HG03039 (cell line): ENCODE results near the gene SEMA4D.
"Not testable (repeated sequence)": the region's sequence is repeated elsewhere in the genome, so short reads cannot be mapped to it uniquely, and the experiment has no call there.

Experiments used
- ATAC-seq: cut with Tn5 transposase; IDR thresholded peaks from one replicate; pipeline ENCODE4 v1.9.1; 2021; ENCODE audit warnings: mild to moderate bottlenecking, moderate library complexity; ENCODE audit not compliant: unreplicated experiment

The SEMA4D gene

DNA sequence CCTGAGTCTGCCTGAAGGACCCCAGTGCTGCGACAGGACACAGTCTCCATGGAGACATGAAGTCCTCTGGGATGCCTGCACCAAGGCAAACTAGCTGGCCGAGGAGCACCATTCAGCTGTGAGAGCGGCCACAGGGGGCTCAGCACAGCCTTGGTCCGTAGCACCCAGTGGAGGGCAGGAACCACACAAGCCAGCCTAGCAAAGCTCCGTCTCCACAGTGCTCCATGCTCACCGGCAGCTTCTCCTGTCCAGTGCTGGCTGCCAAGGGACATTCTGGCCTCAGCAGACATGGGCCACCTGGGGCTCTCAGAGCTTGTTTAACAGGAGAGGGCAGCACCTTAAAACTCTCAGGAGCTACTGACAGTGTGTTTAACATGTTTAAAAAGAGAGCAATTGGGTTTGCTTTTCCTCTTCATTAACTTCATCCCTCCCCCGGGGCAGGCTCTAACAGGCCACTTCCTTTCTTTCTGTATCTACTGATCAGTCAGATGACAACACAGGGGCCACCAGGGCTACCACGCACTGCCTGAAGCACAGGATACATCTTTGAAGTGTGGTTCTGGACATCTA is 122.6 kb downstream of the SEMA4D start:
- no peak for ATAC-seq

GRCh38 chr9:89374176-89374575 is 123.7 kb downstream of the SEMA4D start:
- no peak for ATAC-seq

GRCh38 chr9:89372979-89373378 is 124.9 kb downstream of the SEMA4D start:
- no peak for ATAC-seq

DNA sequence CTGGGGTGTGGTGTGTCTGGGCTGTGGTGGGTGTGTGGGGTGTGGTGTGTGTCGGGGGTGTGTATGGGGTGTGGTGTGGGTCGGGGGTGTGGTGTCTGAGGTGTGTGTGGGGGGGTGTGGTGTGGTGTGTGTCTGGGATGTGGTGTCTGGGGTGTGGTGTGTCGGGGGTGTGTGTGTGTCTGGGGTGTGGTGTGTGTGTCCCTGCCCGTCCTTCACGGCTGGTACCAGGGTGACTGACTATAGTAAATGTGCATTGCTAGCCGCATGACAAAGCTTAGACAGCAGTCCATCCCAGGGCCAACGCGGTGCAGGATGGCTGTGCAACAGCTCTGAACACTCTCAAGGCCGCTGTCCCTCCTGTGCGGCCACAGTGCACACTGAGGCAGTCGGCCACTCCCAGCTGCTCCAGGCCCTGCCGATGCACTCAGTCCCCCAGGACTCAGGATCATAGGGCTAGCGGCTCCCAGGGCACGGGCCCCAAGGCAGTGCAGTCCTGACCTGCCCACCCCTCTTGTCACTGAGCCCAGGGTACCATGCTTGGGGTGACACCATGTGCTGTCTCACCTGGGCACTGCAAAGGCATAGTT is 125.6 kb downstream of the SEMA4D start:
- no peak for ATAC-seq

- ATAC-seq = not testable (repeated sequence)
Measured at GRCh38 chr9:89371791-89372190, 126.1 kb downstream of the SEMA4D start.

GRCh38 chr9:89370593-89370992 is 127.3 kb downstream of the SEMA4D start:
- ATAC-seq = no peak

- no peak for ATAC-seq
Measured at GRCh38 chr9:89368978-89369377, 128.9 kb downstream of the SEMA4D start.

DNA sequence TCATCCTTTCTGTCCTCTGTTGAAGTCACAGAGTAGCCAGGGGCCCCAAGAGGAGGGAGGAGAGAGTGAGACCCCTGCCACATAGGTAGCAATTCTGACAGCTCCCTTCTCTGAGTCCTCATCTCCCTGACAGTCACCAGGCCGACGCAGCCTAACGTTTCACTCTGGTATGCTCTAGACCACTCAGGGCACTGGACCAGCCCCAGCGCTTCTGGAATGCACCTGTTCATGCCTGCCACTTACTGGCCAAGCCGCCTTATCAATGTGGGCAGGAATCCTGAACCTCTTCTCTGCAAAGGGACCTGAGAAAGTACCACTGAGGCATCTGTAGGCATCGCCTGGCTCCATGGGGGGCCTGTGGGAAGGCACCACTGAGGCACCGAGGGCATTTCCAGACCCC is 129.4 kb downstream of the SEMA4D start:
- ATAC-seq = no peak

GRCh38 chr9:89367726-89368437 is 130.0 kb downstream of the SEMA4D start:
- ATAC-seq = no peak

GRCh38 chr9:89367281-89367680 is 130.6 kb downstream of the SEMA4D start:
- no peak for ATAC-seq

- ATAC-seq = no peak
Measured at GRCh38 chr9:89366711-89367110, 131.2 kb downstream of the SEMA4D start.

DNA sequence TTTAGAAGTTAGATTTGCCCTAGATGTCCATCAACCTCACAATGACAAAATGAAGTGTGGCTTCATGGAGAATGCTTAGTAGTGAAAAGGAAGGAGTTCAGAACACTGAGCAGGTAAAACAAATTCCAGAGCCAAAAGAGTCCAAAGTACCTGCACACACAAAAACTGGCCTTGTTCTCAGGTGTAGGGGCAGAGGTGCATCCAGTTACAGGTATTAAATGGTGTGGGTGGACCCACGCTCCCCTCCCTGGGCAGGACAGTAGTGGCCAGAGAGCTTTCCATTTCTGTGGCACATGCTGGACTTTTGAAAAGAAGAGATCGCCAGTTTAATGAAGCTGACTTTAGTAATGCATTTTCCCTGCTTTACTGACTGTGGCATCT is 132.4 kb downstream of the SEMA4D start:
- ATAC-seq = no peak

DNA sequence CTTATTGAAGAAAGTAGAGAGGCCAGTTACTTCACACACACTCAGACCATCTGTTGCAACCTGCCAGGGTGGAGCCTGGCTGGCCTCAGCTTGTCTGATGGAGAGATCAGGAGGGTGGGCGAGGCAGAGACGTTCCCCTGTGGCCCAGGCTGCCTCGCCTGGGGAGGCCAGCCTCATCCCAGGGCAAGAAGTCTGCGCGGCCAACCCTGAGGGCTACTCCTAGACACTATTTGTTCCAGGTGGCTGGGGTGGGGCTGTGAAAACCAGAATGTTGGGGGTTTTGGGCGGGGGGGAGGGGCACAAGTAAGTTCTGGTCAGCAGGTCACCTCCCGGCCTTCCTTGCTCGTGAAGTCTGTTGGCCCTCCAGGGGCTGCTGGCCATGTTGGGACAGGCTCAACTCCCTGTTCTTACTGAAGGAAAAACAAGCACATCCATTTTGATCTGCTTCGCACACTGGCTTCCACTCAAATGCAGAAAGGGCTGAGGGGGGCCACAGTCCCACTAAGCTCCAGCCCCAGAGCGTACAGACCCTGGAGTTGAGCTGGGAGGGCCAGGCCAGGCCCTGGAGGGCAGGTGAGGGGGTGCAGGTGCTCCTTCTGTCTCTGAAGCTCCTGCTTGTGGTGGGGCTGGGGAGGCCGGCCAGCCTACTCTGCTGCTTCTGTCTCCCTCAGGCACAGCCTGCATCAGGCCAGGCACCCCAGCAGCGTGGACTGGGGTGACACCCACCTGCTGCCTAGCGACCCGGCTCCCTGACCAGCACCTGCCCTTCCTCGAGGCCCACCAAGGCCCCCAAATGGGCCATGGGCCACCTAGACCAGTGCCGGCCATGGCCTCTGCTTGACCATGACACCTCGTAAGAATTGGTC is 133.0 kb downstream of the SEMA4D start:
- ATAC-seq = no peak

- no peak for ATAC-seq
Measured at GRCh38 chr9:89363921-89364665, 133.8 kb downstream of the SEMA4D start.

DNA sequence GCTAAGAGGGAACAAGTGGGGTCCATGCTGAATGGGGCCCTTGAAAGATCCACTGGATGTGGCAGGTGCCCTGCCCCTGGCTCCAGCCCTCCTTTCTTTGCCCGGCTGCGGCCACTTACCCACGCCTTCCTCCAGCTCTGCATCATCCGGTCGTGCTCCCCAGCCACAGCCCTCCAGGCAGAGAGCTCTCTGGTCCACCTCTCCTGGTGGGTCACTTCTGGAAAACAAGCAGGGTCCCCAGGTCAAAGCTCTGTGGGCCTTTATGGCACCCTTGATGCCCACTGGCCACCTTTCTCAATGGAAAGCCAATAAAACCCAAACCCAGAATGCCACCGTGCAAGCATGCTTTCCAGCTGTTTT is 134.6 kb downstream of the SEMA4D start:
- no peak for ATAC-seq

- ATAC-seq = no peak
Measured at GRCh38 chr9:89362647-89363310, 135.1 kb downstream of the SEMA4D start.

- ATAC-seq = no peak
Measured at GRCh38 chr9:89361816-89362646, 135.9 kb downstream of the SEMA4D start.

GRCh38 chr9:89361031-89361430 is 136.9 kb downstream of the SEMA4D start:
- no peak for ATAC-seq

DNA sequence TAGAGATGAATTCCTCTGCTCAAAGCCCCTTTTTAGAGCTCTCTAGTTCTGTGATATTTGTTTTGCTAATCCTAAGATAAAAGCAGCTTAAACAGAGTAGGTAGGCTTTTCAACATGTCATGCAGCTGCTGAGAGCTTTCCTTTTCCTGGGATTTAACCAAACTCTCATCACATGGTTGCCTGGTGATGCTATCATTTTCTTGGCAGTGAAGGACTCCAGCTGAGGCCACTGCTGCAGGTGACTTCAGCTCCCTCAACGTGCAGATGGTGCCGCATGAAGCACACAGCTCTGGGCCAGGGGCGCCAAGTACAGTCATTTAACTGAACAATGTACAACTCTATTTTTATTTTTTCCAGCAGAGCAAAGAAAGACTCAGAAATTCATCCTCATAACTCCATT is 137.4 kb downstream of the SEMA4D start:
- no peak for ATAC-seq
